Adrenal gland (tissue), 5 donors: ENCODE measurements around the gene NUTM2D.
"Not testable (repeated sequence)": the region's sequence is repeated elsewhere in the genome, so short reads cannot be mapped to it uniquely, and the experiment has no call there.

Experiments
- CTCF ChIP-seq, 6 experiments: fragments of 450-650 bp in 4 of 6; fragments of 200-600 bp in 2 of 6; sonication (generic) in 1 of 6; IDR thresholded peaks; 1 replicate in 5 of 6; 2 replicates in 1 of 6; pipeline versions ENCODE4 v1.5.1 to v1.8.0; 2016 to 2021; ENCODE audit warnings: antibody characterized with exemption in 6 of 6, mild to moderate bottlenecking in 2 of 6, moderate library complexity in 1 of 6
- POLR2A ChIP-seq, 2 donors: fragments of 450-650 bp; IDR thresholded peaks; one replicate each; pipeline ENCODE4 v1.6.1; 2017; ENCODE audit warnings: antibody characterized with exemption in 2 of 2, mild to moderate bottlenecking in 2 of 2, moderate library complexity in 1 of 2
- donor health status: DM: no; HTN: no; CAD: no.

GRCh38 chr10:87358159-87358558, 615 bp downstream of the NUTM2D start:
- TF ChIP-seq CTCF, POLR2A (IDR thresholded peaks at IDR 0.05): not testable (repeated sequence)
